ENCODE results near the gene NUP153. TPM values are rescaled to one million over a fixed set of nuclear protein-coding genes. Genes with fewer than 3 reads are reported as not detected.

The NUP153 gene
- total and polyA plus RNA-seq, 2 of the 8 experiments (the other 6 are each of a cell fraction or from before 2014, with no cell fraction given): 47.0 to 84.8 TPM

DNA sequence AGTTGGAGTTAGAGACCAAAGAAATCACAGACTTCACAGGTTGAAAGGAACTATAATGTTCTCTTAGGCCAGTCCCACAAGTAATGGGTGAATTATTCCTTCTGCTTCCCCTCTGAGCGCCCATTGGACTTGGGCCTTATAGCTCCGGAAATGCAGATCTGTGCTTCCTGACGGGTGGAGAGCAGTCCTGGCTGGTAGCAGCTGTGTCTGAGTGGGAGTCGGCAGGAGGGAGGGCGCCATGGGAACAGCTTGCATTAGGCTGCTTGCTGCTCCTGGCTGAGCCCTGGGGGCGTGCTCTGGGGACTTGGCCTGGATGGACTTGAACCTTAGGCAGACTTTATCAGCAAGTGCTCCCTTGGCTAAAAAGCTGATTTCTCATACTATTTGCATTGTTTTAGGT lies 18.4 kb upstream of the NUP153 start (continued):
- TF ChIP-seq, protein P1, sequence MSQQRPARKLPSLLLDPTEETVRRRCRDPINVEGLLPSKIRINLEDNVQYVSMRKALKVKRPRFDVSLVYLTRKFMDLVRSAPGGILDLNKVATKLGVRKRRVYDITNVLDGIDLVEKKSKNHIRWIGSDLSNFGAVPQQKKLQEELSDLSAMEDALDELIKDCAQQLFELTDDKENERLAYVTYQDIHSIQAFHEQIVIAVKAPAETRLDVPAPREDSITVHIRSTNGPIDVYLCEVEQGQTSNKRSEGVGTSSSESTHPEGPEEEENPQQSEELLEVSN (IDR thresholded peaks at IDR 0.05): no peak
- TF ChIP-seq NRF1 (IDR thresholded peaks at IDR 0.05; ENCODE audit: low read depth, low read length) (no peak), GTF2F1 (IDR thresholded peaks at IDR 0.05; ENCODE audit: borderline replicate concordance, low read depth, low read length) (no peak), RNF2 (IDR thresholded peaks at IDR 0.05; ENCODE audit: borderline replicate concordance, low read depth, low read length, missing control alignments, poor library complexity, severe bottlenecking) (no peak)
- TF ChIP-seq, protein P2, sequence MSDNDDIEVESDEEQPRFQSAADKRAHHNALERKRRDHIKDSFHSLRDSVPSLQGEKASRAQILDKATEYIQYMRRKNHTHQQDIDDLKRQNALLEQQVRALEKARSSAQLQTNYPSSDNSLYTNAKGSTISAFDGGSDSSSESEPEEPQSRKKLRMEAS (IDR thresholded peaks at IDR 0.05): 0 out of 2 replicates have a peak, but pooled peaks have one; percentile 9
